Stimulated activated naive CD8-positive, alpha-beta T cell treated with anti-CD3 and anti-CD28 coated beads, Interleukin-15, Interleukin-2, amounts not matched to agents 100 U/mL and 50 U/mL, for 24 hours (primary cell): ENCODE measurements around the gene RNF103.

ENCODE experiments used
- ATAC-seq: fragments of 150-1000 bp; cut with Tn5 transposase; one replicate; pipeline ENCODE4 v1.10.0; 2021
- DNase-seq: peaks from one replicate; pipeline ENCODE4 v3.0.0; 2021

The RNF103 gene

GRCh38 chr2:86566158-86566820, 57.4 kb downstream of the RNF103 start:
- DNase-seq, result no peak
- no peak for ATAC-seq

GRCh38 chr2:86563650-86564061, 60.0 kb downstream of the RNF103 start:
- no peak for ATAC-seq
- DNase-seq, result no peak

GRCh38 chr2:86562922-86563649, 60.6 kb downstream of the RNF103 start, which contains the start of gene CHMP3:
CHMP3 (minus strand) TSS chr2:86563443; CDS start chr2:86563348, 95 bp downstream.
- DNase-seq (peak; percentile 97), ATAC-seq (peak; percentile 90)

- DNase-seq (no peak), ATAC-seq (no peak)
These were observed 61.2 kb downstream of the RNF103 start for GRCh38 chr2:86562485-86562921.

GRCh38 chr2:86557836-86558235, 65.8 kb downstream of the RNF103 start:
- DNase-seq (no peak), ATAC-seq (no peak)

- DNase-seq (no peak), ATAC-seq (no peak)
These were observed 67.2 kb downstream of the RNF103 start for GRCh38 chr2:86556508-86556907.
